Upper lobe of left lung (tissue), 6 donors: Measurements from ENCODE around the gene CPLX1. TPM values are rescaled to one million over a fixed set of nuclear protein-coding genes. Genes with fewer than 3 reads are reported as not detected.

Experiments used
- ATAC-seq, 2 donors: fragments of 200-7000 bp; cut with Tn5 transposase; one replicate each; pipeline ENCODE4 v1.9.1; 2022; ENCODE audit warnings: mild to moderate bottlenecking in 2 of 2, moderate library complexity in 2 of 2; ENCODE audit not compliant: low FRiP score in 2 of 2
- DNase-seq, 2 donors: peaks; one replicate each; pipeline ENCODE4 v3.0.0-alpha.2; 2019 to 2020
- H3K27ac ChIP-seq, 4 donors: fragments of 200-600 bp; sonication (generic); one replicate each; pipeline ENCODE4 v1.5.1; 2016 to 2019
- H3K27me3 ChIP-seq, 4 donors: fragments of 200-600 bp; sonication (generic); one replicate each; pipeline ENCODE4 v1.5.1; 2017 to 2019
- H3K36me3 ChIP-seq, 4 donors: fragments of 200-600 bp; sonication (generic); one replicate each; pipeline ENCODE4 v1.5.1; 2016 to 2019
- H3K4me1 ChIP-seq, 4 donors: fragments of 200-600 bp; sonication (generic); one replicate each; pipeline ENCODE4 v1.5.1; 2018 to 2019
- H3K4me3 ChIP-seq, 4 donors: fragments of 200-600 bp; sonication (generic); one replicate each; pipeline ENCODE4 v1.5.1; 2017 to 2019; ENCODE audit warnings: mild to moderate bottlenecking in 2 of 4, moderate library complexity in 1 of 4
- H3K9me3 ChIP-seq, 4 donors: fragments of 200-600 bp; sonication (generic); one replicate each; pipeline ENCODE4 v1.5.1; 2018 to 2019
- CTCF ChIP-seq, 6 experiments: fragments of 450-650 bp in 4 of 6; fragments of 200-600 bp in 2 of 6; sonication (generic) in 2 of 6; IDR thresholded peaks; one replicate each; pipeline ENCODE4 v1.5.1; 2016 to 2019; ENCODE audit warnings: antibody characterized with exemption in 6 of 6
- EP300 ChIP-seq, 4 donors: sonication (generic); formaldehyde crosslinking; IDR thresholded peaks; one replicate each; pipeline ENCODE4 v1.5.1; 2017; ENCODE audit warnings: antibody characterized with exemption in 4 of 4, control low read depth in 2 of 4
- POLR2A ChIP-seq, 4 donors: fragments of 450-650 bp; IDR thresholded peaks; one replicate each; pipeline ENCODE4 v1.5.1; 2016 to 2017; ENCODE audit warnings: antibody characterized with exemption in 4 of 4, mild to moderate bottlenecking in 2 of 4
- POLR2AphosphoS5 ChIP-seq, 2 donors: sonication (generic); formaldehyde crosslinking; IDR thresholded peaks; one replicate each; pipeline ENCODE4 v1.5.1; 2017; ENCODE audit warnings: antibody characterized with exemption in 2 of 2
- WGBS, 2 donors: methylation state at CpG; one replicate each; pipeline ENCODE4 v1.1.5; 2017 to 2018; 5-methylcytosine and 5-hydroxymethylcytosine counted together
- total RNA-seq, 6 donors: library from RNA; depleted of rRNA in 4 of 6; stranded (reverse); fragments of >200 nt in 4 of 6; gene quantifications; one replicate each; pipeline versions ENCODE4 v1.1.0 to v1.2.1, GENCODE V29; 2016 to 2021
- donor health status: DM: no; HTN: no; CAD: no; lungs with moderate emphysema.
- donor health status: DM: no; HTN: yes; CAD: no; lungs with severe emphysema.

The CPLX1 gene
- total RNA-seq, 6 donors from 2014 or later: 0.61 to 4.2 (median 1.8) TPM

- Histone ChIP-seq H3K36me3 (peaks cover 11 to 93% (median 67%) of the 10 kb centered on the region in 4 donors), H3K4me3 (no peak overlapping the region), H3K9me3 (no peaks in the 10 kb centered on the region), H3K27me3 (no peaks in the 10 kb centered on the region), H3K4me1 (peaks cover 0 to 10% (median 3%) of the 10 kb centered on the region in 4 donors), H3K27ac (peak overlapping the region in 1 of 4 donors; percentile 7)
- TF ChIP-seq POLR2AphosphoS5 (IDR thresholded peaks at IDR 0.05): no peak
- TF ChIP-seq POLR2A (IDR thresholded peaks at IDR 0.05): no peak
- WGBS, 2 donors: 85 to 92% methylated on average over 14 to 15 of the region's 16 CpGs
- ATAC-seq (peak in 1 of 2 donors; percentile 23), DNase-seq (no peak)
These were observed 61.3 kb downstream of the CPLX1 start for GRCh38 chr4:764405-765169.

GRCh38 chr4:763922-764321 is 62.0 kb downstream of the CPLX1 start:
- Histone ChIP-seq H3K4me3 (no peak overlapping the region), H3K27ac (peak overlapping the region in 1 of 4 donors; percentile 7), H3K4me1 (peaks cover 0 to 10% (median 3%) of the 10 kb centered on the region in 4 donors), H3K27me3 (no peaks in the 10 kb centered on the region), H3K9me3 (no peaks in the 10 kb centered on the region), H3K36me3 (peaks cover 11 to 87% (median 60%) of the 10 kb centered on the region in 4 donors)
- DNase-seq: no peak
- TF ChIP-seq CTCF (IDR thresholded peaks at IDR 0.05) (no peak), POLR2AphosphoS5 (IDR thresholded peaks at IDR 0.05) (no peak), POLR2A (IDR thresholded peaks at IDR 0.05) (no peak), EP300 (IDR thresholded peaks at IDR 0.05) (no peak)
- WGBS, 2 donors: 85 to 88% methylated on average over 4 to 11 of the region's 11 CpGs
- peak in 1 of 2 donors; percentile 39 for ATAC-seq

- Histone ChIP-seq H3K36me3 (peaks cover 11 to 80% (median 59%) of the 10 kb centered on the region in 4 donors), H3K4me3 (no peak overlapping the region), H3K9me3 (no peaks in the 10 kb centered on the region), H3K4me1 (peaks cover 0 to 10% (median 3%) of the 10 kb centered on the region in 4 donors), H3K27ac (no peak overlapping the region), H3K27me3 (no peaks in the 10 kb centered on the region)
- TF ChIP-seq EP300 (IDR thresholded peaks at IDR 0.05) (no peak), POLR2A (IDR thresholded peaks at IDR 0.05) (no peak), POLR2AphosphoS5 (IDR thresholded peaks at IDR 0.05) (no peak), CTCF (IDR thresholded peaks at IDR 0.05) (no peak)
- ATAC-seq (no peak), DNase-seq (no peak)
- 94 to 95% methylated on average over 22 to 23 of the region's 23 CpGs for WGBS, 2 donors
These were observed 62.6 kb downstream of the CPLX1 start for GRCh38 chr4:763191-763810.

- Histone ChIP-seq H3K4me3 (no peak overlapping the region), H3K27me3 (no peaks in the 10 kb centered on the region), H3K4me1 (peaks cover 0 to 10% (median 3%) of the 10 kb centered on the region in 4 donors), H3K27ac (no peak overlapping the region), H3K36me3 (peaks cover 11 to 72% (median 53%) of the 10 kb centered on the region in 4 donors), H3K9me3 (no peaks in the 10 kb centered on the region)
- no peak for TF ChIP-seq CTCF (IDR thresholded peaks at IDR 0.05)
- no peak for TF ChIP-seq EP300 (IDR thresholded peaks at IDR 0.05)
- TF ChIP-seq POLR2A (IDR thresholded peaks at IDR 0.05): no peak
- no peak for TF ChIP-seq POLR2AphosphoS5 (IDR thresholded peaks at IDR 0.05)
- WGBS, 2 donors: 89 to 91% methylated on average over 23 to 24 of the region's 24 CpGs
- DNase-seq (no peak), ATAC-seq (no peak)
These were observed 63.4 kb downstream of the CPLX1 start for GRCh38 chr4:762211-763190.
